Right ventricle myocardium superior (tissue), 1 donor: ENCODE results near the gene KRTAP1-1. TPM values are rescaled to one million over a fixed set of nuclear protein-coding genes. Genes with fewer than 3 reads are reported as not detected.

ENCODE experiments used
- ATAC-seq: fragments of 200-7000 bp; cut with Tn5 transposase; one replicate; pipeline ENCODE4 v1.9.1; 2020; ENCODE audit warnings: mild to moderate bottlenecking; ENCODE audit not compliant: poor library complexity
- DNase-seq: peaks from one replicate; pipeline ENCODE4 v3.0.0-alpha.2; 2020
- intact Hi-C: fragments of 100-400 bp; cut with DNase I; formaldehyde crosslinking; loops from one replicate; pipeline ENCODE4 v1.11.2; 2022
- total RNA-seq: library from RNA; stranded (reverse); fragmentation: NEBNext Ultra II Directional; extraction: Animal tissue kit (Norgen Biotek cat#: 25700); gene quantifications from one replicate; pipeline ENCODE4 v1.2.1, GENCODE V29; 2021
- donor health status: DM: no; HTN: yes; CAD: no; lungs with severe emphysema.

KRTAP1-1 gene
- total RNA-seq, 1 donor from 2014 or later, result not detected

DNA sequence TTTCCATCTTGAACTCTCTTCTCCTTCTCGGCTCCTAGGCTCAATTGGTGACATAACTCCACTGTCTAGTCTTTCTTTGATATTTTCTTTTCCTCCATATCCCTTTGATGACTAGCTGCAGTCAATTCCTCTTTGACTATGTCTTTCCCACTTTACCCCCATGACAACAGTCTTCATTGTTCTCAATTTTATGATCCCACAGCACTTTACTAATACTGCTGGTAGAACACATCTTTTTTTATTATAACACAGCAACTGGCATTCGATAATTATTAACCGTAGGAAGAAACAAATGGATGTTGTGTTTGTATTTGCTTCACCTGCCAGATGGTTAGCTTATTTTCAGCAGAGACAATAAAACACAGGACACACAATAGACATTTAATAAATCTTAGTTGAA is 48.6 kb downstream of the KRTAP1-1 start:
- DNase-seq (no peak), ATAC-seq (no peak)
- intact Hi-C loops, result no loop called here

Other genes starting within 250 kb of the KRTAP1-1 start
- gene KRT28, start 241.5 kb downstream of the KRTAP1-1 start, total RNA-seq, result not detected
- gene KRT10, start 218.8 kb downstream of the KRTAP1-1 start, total RNA-seq, result 50.3 TPM
- not detected for gene KRT12, start 174.2 kb downstream of the KRTAP1-1 start, total RNA-seq
- gene KRT20, start 156.2 kb downstream of the KRTAP1-1 start, total RNA-seq, result not detected
- not detected for gene KRT23, start 103.8 kb downstream of the KRTAP1-1 start, total RNA-seq
- gene KRT39, start 74.5 kb downstream of the KRTAP1-1 start, total RNA-seq, result not detected
- not detected for gene KRT40, start 57.1 kb downstream of the KRTAP1-1 start, total RNA-seq
- gene KRTAP3-3, start 47.3 kb downstream of the KRTAP1-1 start, total RNA-seq, result not detected
- gene KRTAP3-2, start 41.5 kb downstream of the KRTAP1-1 start, total RNA-seq, result not detected
- gene KRTAP3-1, start 32.3 kb downstream of the KRTAP1-1 start, total RNA-seq, result not detected
- gene KRTAP1-5, start 14.2 kb downstream of the KRTAP1-1 start, total RNA-seq, result not detected
- not detected for gene KRTAP1-4, start 11.3 kb downstream of the KRTAP1-1 start, total RNA-seq
- gene KRTAP1-3, start 6.6 kb downstream of the KRTAP1-1 start, total RNA-seq, result not detected
- not detected for gene KRTAP2-1, start 5.9 kb upstream of the KRTAP1-1 start, total RNA-seq
- not detected for gene KRTAP2-2, start 13.8 kb upstream of the KRTAP1-1 start, total RNA-seq
- gene KRTAP2-3, start 18.7 kb upstream of the KRTAP1-1 start, total RNA-seq, result not detected
- not detected for gene KRTAP2-4, start 24.4 kb upstream of the KRTAP1-1 start, total RNA-seq
- not detected for gene KRTAP4-7, start 42.7 kb upstream of the KRTAP1-1 start, total RNA-seq
- not detected for gene KRTAP4-8, start 56.7 kb upstream of the KRTAP1-1 start, total RNA-seq
- not detected for gene KRTAP4-16, start 60.8 kb upstream of the KRTAP1-1 start, total RNA-seq
- not detected for gene KRTAP4-9, start 63.9 kb upstream of the KRTAP1-1 start, total RNA-seq
- not detected for gene KRTAP4-11, start 76.9 kb upstream of the KRTAP1-1 start, total RNA-seq
- not detected for gene KRTAP4-12, start 82.7 kb upstream of the KRTAP1-1 start, total RNA-seq
- gene KRTAP4-6, start 99.1 kb upstream of the KRTAP1-1 start, total RNA-seq, result not detected
- gene KRTAP4-5, start 108.4 kb upstream of the KRTAP1-1 start, total RNA-seq, result not detected
- gene KRTAP4-4, start 119.3 kb upstream of the KRTAP1-1 start, total RNA-seq, result not detected
- gene KRTAP4-3, start 126.8 kb upstream of the KRTAP1-1 start, total RNA-seq, result not detected
- gene KRTAP4-2, start 136.8 kb upstream of the KRTAP1-1 start, total RNA-seq, result not detected
- gene KRTAP4-1, start 143.5 kb upstream of the KRTAP1-1 start, total RNA-seq, result not detected
- gene KRTAP9-1, start 148.4 kb upstream of the KRTAP1-1 start, total RNA-seq, result not detected
- not detected for gene KRTAP9-2, start 185.2 kb upstream of the KRTAP1-1 start, total RNA-seq
- not detected for gene KRTAP9-3, start 191.0 kb upstream of the KRTAP1-1 start, total RNA-seq
- not detected for gene KRTAP9-8, start 196.5 kb upstream of the KRTAP1-1 start, total RNA-seq
- gene KRTAP9-4, start 208.2 kb upstream of the KRTAP1-1 start, total RNA-seq, result not detected
- not detected for gene KRTAP9-9, start 213.9 kb upstream of the KRTAP1-1 start, total RNA-seq
- gene KRTAP9-6, start 223.9 kb upstream of the KRTAP1-1 start, total RNA-seq, result not detected
- not detected for gene KRTAP9-7, start 234.2 kb upstream of the KRTAP1-1 start, total RNA-seq